ENCODE measurements around the gene PATE1.
"Not testable (repeated sequence)": the region's sequence is repeated elsewhere in the genome, so short reads cannot be mapped to it uniquely, and the experiment has no call there.

PATE1 gene

GRCh38 chr11:125745979-125746378, at the start of gene PATE1:
TSS of gene PATE1 (plus strand) at chr11:125746279. CDS start at chr11:125746305, 26 bp downstream.
- DNase-seq (ENCODE audit: low spot score): no peak

- DNase-seq (ENCODE audit: low spot score): no peak
These were observed 45.0 kb upstream of the PATE1 start for GRCh38 chr11:125701018-125701610.

GRCh38 chr11:125701858-125702621, 44.0 kb upstream of the PATE1 start:
- no peak for DNase-seq (ENCODE audit: low spot score)

GRCh38 chr11:125704686-125705085, 41.4 kb upstream of the PATE1 start:
- not testable (repeated sequence) for DNase-seq (ENCODE audit: low spot score)

GRCh38 chr11:125720781-125721180, 25.3 kb upstream of the PATE1 start:
- DNase-seq (ENCODE audit: low spot score): no peak

- DNase-seq (ENCODE audit: low spot score): no peak
These were observed 22.0 kb upstream of the PATE1 start for GRCh38 chr11:125724125-125724524.

- no peak for DNase-seq (ENCODE audit: low spot score)
These were observed 17.1 kb upstream of the PATE1 start for GRCh38 chr11:125728969-125729368.

GRCh38 chr11:125740617-125741016, 5.5 kb upstream of the PATE1 start:
- no peak for DNase-seq (ENCODE audit: low spot score)

GRCh38 chr11:125743681-125744080, 2.4 kb upstream of the PATE1 start:
- no peak for DNase-seq (ENCODE audit: low spot score)

GRCh38 chr11:125750629-125751028, 4.5 kb downstream of the PATE1 start:
- no peak for DNase-seq (ENCODE audit: low spot score)

- DNase-seq (ENCODE audit: low spot score): no peak
These were observed 10.0 kb downstream of the PATE1 start for GRCh38 chr11:125756050-125756449.

- no peak for DNase-seq (ENCODE audit: low spot score)
These were observed 16.4 kb downstream of the PATE1 start for GRCh38 chr11:125762445-125762844.

GRCh38 chr11:125763483-125763882, 17.4 kb downstream of the PATE1 start:
- DNase-seq (ENCODE audit: low spot score): no peak

GRCh38 chr11:125766251-125766650, 20.2 kb downstream of the PATE1 start:
- DNase-seq (ENCODE audit: low spot score): no peak

GRCh38 chr11:125768336-125769046, 22.4 kb downstream of the PATE1 start:
- DNase-seq (ENCODE audit: low spot score): no peak

- DNase-seq (ENCODE audit: low spot score): no peak
These were observed 24.5 kb downstream of the PATE1 start for GRCh38 chr11:125770583-125770982.

- DNase-seq (ENCODE audit: low spot score): no peak
These were observed 26.9 kb downstream of the PATE1 start for GRCh38 chr11:125772834-125773505.

GRCh38 chr11:125773516-125773915, 27.4 kb downstream of the PATE1 start:
- DNase-seq (ENCODE audit: low spot score): no peak

GRCh38 chr11:125777309-125777708, 31.2 kb downstream of the PATE1 start:
- DNase-seq (ENCODE audit: low spot score): no peak

GRCh38 chr11:125778728-125779127, 32.6 kb downstream of the PATE1 start, which contains the start of gene PATE2:
TSS of gene PATE2 (minus strand) at chr11:125778828. CDS start at chr11:125778773, 55 bp downstream.
- DNase-seq (ENCODE audit: low spot score): no peak

- no peak for DNase-seq (ENCODE audit: low spot score)
These were observed 38.6 kb downstream of the PATE1 start for GRCh38 chr11:125784678-125785077.

GRCh38 chr11:125787827-125788226, 41.7 kb downstream of the PATE1 start, which contains the start of gene PATE3:
TSS of gene PATE3 (plus strand) at chr11:125788127. CDS start at chr11:125788152, 25 bp downstream.
- DNase-seq (ENCODE audit: low spot score): no peak
